Gastrocnemius medialis (tissue), 4 donors: ENCODE measurements around the gene MYPOP.

Experiments
- CTCF ChIP-seq, 5 experiments: fragments of 450-650 bp in 3 of 5; fragments of 200-600 bp in 2 of 5; sonication (generic) in 2 of 5; IDR thresholded peaks in 4 of 5; conservative IDR thresholded peaks in 1 of 5; 1 replicate in 4 of 5; 2 replicates in 1 of 5; pipeline ENCODE4 v1.5.1; 2016 to 2019; ENCODE audit warnings: antibody characterized with exemption in 5 of 5, mild to moderate bottlenecking in 3 of 5, moderate library complexity in 3 of 5
- POLR2A ChIP-seq, 2 donors: fragments of 450-650 bp; IDR thresholded peaks; one replicate each; pipeline ENCODE4 v1.6.1; 2017; ENCODE audit warnings: antibody characterized with exemption in 2 of 2, mild to moderate bottlenecking in 2 of 2, moderate library complexity in 2 of 2

GRCh38 chr19:45876161-45876410 lies 26.3 kb downstream of the MYPOP start:
- TF ChIP-seq POLR2A (IDR thresholded peaks at IDR 0.05) (no peak), CTCF (IDR thresholded peaks at IDR 0.05 in 4 of 5, conservative IDR thresholded peaks at IDR 0.05 in 1 of 5) (no peak)
